GM18511 (cell line): ENCODE data around the gene LCE7A.

Experiments used
- ATAC-seq: cut with Tn5 transposase; IDR thresholded peaks from one replicate; pipeline ENCODE4 v1.9.1; 2021; ENCODE audit warnings: mild to moderate bottlenecking, moderate library complexity; ENCODE audit not compliant: unreplicated experiment

LCE7A gene

DNA sequence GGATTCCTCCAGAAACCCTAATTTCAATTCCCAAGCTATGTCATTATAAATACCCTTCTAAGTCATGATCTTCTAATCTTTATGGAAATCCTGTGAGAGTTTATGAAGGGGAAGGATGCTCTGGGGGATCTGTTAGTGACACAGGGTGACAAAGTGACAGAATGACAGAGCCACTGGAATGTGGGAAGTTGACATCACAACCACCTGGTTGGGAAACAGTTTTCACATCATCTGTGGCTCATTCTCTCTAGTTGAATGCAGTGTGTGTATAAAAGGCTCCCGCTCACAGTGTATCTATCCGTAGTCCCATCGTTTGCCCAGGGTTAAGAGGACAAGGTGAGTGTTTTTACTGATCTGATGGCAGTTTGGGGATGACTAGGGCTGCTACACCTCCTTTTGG lies at the start of gene LCE7A:
Gene LCE7A (plus strand): TSS at position 301 of the 400 bp plus-strand sequence. CDS start 702 bp downstream, outside the sequence.
- ATAC-seq, result no peak

DNA sequence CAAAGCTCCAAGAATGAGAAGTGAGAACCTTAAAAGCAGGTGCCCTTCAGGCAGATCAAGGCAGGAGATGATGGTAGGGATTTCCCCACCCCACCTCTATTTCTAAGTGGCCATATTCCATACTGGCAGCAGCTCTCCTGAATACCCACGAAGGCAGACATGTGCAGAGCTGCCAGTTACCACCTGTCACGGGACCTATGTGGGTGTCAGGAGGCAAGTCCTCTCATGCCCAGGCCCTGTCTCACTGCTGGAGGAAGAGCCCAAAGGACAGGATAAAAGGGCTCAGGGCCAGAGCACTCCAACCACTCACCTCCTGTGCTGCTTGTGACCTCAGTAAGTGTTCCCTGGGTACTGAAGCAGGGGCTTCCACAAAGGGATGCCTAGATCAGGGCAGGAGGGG lies 48.7 kb upstream of the LCE7A start:
- no peak for ATAC-seq

- no peak for ATAC-seq
These were observed 48.1 kb upstream of the LCE7A start, which contains the start of gene LCE1B for GRCh38 chr1:152811671-152812070. Gene LCE1B (plus strand): TSS chr1:152811971. CDS start chr1:152812447, 476 bp downstream.

GRCh38 chr1:152817309-152817708 lies 42.5 kb upstream of the LCE7A start:
- no peak for ATAC-seq

- ATAC-seq, result no peak
These were observed 36.5 kb upstream of the LCE7A start for GRCh38 chr1:152823294-152823693.

DNA sequence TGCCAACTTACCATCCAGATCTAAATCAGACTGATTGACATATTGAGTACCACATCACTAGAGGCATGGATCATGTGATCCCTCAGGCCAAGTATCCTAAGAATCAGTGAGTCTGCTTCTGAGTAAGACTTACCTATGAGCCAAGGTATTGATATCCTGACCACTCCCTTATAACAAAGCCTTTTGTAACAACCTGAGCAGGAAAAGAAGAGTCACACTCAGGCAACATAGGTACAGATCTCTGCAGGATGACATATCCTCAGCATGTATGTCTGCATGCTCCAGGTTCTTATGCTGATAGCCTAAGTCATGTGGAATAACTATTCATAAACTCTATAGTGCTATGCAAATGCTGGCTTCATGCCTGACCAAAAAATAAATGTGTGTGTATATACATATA lies 34.8 kb upstream of the LCE7A start:
- ATAC-seq, result no peak

- no peak for ATAC-seq
These were observed 32.6 kb upstream of the LCE7A start, which contains the start of gene LCE1A for GRCh38 chr1:152827173-152827572. Gene LCE1A (plus strand): TSS chr1:152827473. CDS start chr1:152827473, 0 bp downstream.

DNA sequence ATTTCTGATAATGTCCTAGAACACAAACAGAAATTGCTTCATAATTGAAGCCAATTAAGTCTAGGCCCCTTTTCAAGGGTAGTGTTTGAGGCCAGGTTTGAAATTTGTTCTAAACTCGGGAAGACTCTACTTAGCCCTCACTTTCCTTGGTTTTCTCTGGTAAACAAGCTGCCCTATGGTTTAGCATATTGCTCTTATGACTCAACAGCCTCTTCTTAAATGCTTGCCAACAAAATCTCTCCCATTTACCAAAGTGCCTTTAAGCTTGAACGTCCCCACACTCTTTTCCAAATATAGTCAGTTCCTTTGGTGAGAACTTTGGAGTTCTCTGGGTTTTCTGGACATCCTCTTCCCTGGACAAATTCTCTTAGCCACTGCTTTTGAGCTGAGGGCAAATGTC lies 22.9 kb upstream of the LCE7A start:
- ATAC-seq, result no peak

- no peak for ATAC-seq
These were observed 17.2 kb upstream of the LCE7A start, which contains the start of gene LCE6A for GRCh38 chr1:152842556-152842955. Gene LCE6A (plus strand): TSS chr1:152842856. CDS start chr1:152843521, 665 bp downstream.

DNA sequence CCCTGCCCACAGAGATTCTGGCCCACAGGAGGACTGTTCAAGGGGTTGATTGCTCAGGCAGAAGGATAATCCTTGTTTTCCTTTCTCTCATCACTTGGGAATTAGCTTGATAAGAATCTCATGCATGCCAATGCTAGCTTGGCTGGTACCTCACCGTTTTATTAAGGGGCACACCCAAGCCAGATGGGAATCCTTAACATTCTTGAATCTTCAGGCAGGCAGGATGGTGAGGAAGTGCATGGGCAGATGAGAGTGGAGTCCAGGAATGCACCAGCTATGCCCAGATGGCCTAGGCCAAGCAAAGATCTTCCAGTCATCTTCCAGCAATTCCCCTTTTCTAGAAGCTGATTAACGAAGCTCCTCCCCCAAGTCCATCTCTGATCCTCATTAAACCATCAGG lies 4.1 kb upstream of the LCE7A start:
- ATAC-seq, result no peak

- no peak for ATAC-seq
These were observed 1.7 kb upstream of the LCE7A start for GRCh38 chr1:152858062-152858461.

DNA sequence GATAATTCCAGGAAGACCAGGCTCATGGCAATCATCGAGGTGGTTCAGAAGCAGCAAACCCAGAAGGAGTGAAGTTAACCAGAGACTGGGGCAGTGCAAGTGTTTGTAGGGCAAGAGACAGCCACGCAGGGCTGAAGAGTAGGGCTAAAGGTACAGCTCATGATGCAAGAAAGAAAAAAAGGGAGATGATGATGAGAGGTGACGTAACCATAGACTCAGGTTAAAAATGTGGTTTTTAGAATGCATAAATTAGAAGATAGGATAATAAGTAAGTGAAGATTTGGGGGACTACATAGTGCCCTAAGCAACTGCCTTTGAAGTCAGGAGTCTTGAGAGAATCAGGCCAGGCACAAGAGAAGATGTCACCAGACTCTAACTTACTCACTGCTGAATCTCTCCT lies 333 bp downstream of the LCE7A start:
- no peak for ATAC-seq

DNA sequence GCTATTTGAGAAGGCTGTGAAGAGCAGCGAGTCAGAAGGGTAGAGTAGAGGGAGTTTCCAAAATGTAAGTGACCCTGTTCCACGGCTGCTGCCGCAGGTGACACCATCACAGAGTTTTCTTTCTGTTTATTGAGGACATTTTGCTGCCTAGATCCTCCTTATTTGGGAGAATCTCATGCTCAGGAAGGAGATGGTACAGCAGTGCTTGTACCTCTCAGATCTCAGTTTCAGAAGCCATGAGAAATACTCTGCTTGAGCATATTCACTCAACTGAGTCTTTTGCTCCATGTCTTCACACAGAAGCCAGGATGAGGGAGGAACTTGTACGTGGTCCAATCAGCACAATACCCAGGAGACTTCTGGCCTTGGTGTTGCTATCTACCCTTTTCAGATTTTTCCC lies 1.6 kb downstream of the LCE7A start:
- ATAC-seq, result no peak

DNA sequence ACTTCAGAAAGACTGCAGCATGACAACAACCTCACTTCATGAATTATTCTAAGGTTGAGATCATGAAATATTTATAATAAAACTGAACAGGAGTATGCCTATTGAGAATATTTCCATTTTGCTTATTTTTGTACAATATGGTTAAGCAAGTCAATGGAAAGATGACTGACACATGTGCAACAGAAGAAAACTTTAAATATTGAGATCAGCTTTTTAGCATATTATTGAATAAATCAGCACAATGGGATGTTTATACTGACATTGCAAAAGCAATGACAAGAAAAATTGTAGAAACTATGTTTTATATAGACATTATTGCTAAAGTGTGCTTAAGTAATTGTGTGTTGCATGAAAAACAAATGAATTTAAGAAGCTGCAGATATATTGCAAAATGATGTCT lies 4.6 kb downstream of the LCE7A start:
- ATAC-seq, result no peak

DNA sequence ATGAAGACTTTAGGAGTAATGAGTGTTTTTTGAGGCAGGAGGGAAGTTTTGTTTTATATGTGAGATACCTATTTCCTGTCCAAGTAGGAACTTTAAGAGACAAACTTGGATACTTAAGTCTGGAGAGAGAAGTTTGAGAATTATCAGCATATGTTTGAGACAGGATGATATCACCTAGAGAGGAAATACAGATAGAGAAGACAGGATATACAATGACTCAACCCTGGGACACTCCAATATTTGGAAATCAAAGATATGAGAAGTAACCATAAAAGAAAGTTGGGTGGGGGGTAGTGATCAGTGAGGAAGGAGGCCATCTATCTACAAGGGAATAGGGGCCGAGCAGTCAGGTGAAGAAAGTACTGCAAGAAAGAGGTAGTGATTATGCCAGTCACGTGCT lies 6.5 kb downstream of the LCE7A start:
- no peak for ATAC-seq

DNA sequence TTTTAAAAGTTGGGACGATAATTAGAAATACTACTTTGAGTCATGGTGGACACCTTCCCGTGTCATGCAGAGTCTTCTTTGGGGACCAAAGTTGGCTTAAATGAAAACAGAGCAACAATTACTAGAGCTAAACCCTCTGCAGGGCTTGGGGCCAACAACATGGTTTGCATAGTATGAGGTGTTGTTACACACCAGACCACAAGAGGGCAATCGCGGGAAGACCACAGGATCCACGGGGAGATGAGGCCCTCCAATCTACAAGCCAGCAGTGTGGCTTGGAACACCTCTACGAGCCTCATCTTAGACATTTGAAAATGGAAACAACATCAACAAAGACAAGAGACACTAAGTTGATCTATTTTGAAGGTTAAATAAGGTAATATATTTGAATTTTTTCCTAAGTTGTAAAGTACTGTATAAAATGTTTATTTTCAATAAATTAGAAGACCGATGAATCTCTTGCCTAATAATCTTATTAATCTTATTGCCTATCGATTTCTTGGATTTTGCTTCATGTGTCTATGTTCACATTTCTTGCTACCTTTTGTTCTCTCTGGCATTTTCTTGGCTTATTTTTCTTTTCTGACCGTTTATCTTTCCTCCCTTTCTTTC lies 10.1 kb downstream of the LCE7A start:
- peak; percentile 70 for ATAC-seq

DNA sequence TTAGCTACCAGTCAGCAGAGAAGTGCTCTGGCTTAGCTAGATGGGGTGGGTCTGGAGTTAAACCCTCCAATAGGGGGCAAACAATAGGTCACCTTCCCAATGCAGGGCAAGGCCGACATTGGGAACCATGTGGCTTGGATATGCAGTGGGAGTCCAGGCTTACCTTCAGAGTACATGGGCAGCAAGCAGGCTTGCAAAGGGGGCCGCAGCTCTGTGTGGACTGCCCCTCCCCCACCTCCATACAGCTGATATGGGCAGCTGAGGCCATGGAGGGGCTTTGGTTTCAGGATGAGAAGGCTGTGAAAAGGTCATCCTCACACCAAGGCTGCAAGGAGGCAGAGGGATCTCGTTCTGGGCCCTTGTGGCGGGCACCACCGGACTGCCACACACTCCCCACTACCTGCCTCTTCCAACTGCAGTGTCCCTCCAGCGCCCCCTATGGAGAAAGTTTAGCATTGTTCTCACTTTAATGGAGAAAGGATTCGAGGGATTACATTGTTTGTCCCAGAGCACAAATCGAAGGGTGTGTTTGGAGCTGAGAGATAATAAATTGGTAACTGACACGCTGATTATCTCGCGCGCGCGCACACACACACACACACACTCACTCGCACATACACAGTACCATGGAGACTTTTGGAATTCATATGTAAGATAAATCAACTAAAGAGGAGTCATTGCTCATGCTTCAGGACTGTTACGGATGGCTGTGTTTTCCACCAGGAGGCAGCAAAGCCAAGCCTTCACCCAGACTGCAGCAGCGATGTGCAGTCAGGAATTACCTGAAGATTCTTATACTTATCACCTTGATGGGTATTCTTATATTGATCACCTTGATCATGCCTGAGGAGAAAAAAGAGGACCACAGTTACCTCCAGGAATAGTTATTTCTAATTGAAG lies 11.3 kb downstream of the LCE7A start:
- ATAC-seq, result no peak

GRCh38 chr1:152871731-152872126 lies 11.9 kb downstream of the LCE7A start:
- no peak for ATAC-seq

GRCh38 chr1:152873495-152873894 lies 13.7 kb downstream of the LCE7A start:
- ATAC-seq, result no peak

DNA sequence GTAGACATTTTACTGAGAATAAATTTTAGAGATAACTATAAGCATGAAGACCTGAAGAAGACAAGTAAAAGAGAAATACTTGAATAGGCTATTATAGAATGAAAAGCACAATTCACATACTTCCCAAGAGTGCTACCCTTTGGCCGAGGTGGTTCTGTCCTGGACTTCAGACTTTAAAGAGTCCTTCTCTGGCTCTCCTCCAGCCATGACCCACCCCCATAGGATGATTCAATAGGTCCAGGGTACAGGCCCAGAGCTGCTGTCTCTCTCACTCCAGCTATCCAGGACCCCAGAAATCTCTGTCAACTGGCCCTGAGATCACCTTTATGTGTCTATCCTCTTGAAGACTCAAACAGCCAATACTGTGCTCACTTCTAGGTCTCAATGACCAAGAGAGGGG lies 17.0 kb downstream of the LCE7A start:
- ATAC-seq, result no peak

GRCh38 chr1:152878042-152878441 lies 18.2 kb downstream of the LCE7A start, which contains the start of gene SMCP:
Gene SMCP (plus strand): TSS chr1:152878322. CDS start chr1:152884423, 6,101 bp downstream.
- ATAC-seq, result no peak
